HG03460 (cell line): ENCODE measurements around the gene MARS1.
"Not testable (repeated sequence)": the region's sequence is repeated elsewhere in the genome, so short reads cannot be mapped to it uniquely, and the experiment has no call there.

ENCODE experiments used
- ATAC-seq: cut with Tn5 transposase; IDR thresholded peaks from one replicate; pipeline ENCODE4 v1.9.1; 2021; ENCODE audit not compliant: unreplicated experiment

MARS1 gene

DNA sequence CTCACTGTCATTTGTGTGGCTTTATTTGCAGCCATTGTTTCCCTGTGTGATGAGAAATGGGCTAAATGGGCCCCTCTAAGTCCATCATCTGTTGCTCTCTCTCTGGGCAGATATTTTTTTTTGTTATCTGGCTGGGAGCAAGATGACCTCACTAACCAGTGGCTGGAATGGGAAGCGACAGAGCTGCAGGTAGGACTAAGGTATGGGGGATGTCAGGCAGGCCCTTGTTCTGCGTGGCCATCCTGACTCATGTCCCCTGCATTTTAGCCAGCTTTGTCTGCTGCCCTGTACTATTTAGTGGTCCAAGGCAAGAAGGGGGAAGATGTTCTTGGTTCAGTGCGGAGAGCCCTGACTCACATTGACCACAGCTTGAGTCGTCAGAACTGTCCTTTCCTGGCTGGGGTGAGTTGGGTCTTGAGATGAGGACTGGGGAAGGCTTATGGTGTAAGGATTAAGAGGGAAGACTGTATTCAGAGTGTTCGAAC lies 1.3 kb downstream of the MARS1 start:
- no peak for ATAC-seq

DNA sequence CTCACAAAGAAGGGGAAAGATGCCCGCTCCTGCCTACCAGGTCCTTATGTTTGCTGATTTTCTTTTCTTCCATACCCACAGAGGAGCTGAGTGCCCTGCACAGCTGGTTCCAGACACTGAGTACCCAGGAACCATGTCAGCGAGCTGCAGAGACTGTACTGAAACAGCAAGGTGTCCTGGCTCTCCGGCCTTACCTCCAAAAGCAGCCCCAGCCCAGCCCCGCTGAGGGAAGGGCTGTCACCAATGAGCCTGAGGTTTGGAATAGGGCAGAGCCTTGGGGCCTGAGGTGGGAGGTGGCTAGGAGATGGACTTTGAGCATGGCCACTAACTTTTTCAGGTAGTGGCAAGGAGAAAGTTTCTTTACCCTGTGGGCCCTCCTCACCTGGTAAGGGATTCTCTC lies 2.3 kb downstream of the MARS1 start:
- ATAC-seq, result no peak

DNA sequence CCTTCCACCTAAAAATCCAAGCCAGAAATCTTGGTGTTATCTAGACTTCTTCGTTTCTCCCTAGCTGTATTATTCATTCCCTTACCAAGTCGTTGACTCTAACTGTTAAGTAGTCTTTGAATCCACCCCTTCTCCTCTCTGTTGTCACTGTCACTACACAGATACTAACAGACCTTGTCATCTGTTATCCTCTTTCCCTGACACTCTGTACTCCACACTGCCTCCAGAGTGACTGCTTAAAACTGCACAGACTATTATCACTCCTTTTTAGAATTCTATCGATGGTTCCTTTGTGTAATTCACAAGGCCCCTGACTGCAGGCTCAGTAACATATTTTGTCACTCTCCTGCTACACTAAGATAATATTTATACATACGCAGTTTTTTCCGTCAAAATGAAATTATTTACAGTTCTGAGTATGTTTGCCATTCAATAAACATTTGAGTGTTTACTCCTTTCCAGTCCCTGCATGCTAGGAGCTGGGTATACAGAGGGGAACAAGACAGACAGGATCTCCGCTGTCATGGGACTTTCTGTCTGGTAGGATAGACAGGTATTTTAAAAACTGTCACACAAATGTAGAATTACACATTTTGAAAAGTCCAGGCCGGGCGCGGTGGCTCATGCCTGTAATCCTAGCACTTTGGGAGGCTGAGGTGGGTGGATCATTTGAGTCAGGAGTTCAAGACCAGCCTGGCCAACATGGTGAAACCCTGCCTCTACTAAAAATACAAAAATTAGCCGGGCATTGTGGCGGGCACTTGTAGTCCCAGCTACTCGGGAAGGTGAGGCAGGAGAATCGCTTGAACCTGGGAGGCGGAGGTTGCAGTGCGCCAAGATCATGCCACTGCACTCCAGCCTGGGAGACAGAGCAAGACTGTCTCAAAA lies 3.8 kb downstream of the MARS1 start:
- no peak for ATAC-seq

DNA sequence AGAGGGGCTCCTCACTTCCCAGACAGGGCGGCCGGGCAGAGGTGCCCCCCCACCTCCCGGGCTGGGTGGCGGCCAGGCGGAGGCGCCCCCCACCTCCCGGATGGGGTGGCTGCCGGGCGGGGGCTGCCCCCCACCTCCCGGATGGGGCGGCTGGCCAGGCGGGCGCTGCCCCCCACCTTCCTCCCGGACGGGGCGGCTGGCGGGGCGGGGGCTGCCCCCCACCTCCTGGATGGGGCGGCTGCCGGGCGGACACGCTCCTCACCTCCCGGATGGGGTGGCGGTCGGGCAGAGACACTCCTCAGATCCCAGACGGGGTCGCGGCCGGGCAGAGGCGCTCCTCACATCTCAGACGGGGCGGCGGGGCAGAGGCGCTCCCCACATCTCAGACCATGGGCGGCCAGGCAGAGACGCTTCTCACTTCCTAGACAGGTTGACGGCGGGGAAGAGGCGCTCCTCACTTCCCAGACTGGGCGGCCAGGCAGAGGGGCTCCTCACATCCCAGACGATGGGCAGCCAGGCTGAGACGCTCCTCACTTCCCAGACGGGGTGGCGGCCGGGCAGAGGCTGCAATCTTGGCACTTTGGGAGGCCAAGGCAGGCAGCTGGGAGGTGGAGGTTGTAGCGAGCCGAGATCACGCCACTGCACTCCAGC lies 7.3 kb downstream of the MARS1 start:
- not testable (repeated sequence) for ATAC-seq

GRCh38 chr12:57496822-57497221 lies 9.0 kb downstream of the MARS1 start:
- no peak for ATAC-seq

DNA sequence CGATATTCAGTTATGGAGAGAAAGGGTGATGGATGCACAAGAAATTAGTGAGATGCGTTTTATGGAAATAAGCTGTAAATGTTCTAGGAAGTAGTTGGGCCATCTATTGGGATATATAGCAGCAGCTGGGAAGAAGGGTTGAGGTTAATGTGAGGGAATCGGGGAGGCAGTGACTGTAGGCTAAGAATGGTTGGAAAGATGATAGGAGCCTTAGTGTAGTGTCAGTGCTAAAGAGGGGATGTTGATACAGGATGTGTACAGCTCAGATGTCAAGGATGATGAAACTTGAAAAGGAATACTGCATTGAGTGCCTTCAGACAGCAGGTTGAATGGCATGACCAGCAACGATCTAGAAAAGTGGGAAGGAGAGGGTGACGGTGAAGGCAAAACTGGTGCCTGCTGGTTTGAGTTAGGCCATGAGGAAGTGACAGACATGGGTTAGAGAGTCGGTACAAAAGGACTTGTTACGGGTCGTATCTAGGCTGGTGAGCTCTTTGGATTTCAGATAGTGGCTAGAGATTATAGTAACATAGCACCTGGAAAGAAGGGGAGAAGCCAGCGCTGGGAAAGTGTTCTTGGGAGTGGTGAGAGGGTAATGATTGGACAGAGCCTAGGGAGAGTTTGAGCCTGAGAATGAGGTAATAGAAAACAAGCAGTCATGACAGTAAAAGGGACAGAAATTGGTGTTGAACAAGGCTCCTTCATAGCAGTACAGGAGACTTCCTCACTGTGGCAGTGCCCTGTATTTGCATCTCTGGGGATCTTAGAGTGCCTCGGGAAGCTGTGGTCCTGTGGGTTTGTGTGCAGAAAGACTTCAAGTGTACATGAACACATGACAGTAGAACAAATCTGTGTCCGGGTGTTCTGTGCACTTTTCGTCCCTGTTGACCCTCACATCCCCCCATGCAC lies 9.6 kb downstream of the MARS1 start:
- ATAC-seq, result no peak

- no peak for ATAC-seq
Observed at GRCh38 chr12:57498132-57498502, 10.2 kb downstream of the MARS1 start.

DNA sequence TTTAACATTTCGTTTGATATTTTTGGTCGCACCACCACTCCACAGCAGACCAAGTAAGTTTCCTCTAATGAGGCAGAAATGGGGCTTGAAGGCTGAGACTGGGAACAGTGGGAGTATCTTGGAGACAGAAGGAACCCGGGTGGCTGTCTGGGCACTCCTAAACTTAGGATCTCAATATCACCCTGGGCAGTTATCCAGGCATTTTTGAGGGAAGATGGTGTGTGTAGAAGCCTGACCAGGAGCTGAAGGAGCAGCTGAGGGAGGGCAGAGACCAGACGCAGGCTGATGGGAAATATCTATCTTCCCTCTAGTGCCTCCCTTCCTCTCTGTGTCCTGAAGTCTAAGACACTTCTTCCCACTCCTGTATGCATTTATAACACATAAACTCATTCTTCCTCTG lies 10.7 kb downstream of the MARS1 start:
- ATAC-seq, result no peak

GRCh38 chr12:57500213-57500612 lies 12.3 kb downstream of the MARS1 start:
- ATAC-seq, result no peak

- not testable (repeated sequence) for ATAC-seq
Observed at GRCh38 chr12:57502311-57502969, 14.6 kb downstream of the MARS1 start.

DNA sequence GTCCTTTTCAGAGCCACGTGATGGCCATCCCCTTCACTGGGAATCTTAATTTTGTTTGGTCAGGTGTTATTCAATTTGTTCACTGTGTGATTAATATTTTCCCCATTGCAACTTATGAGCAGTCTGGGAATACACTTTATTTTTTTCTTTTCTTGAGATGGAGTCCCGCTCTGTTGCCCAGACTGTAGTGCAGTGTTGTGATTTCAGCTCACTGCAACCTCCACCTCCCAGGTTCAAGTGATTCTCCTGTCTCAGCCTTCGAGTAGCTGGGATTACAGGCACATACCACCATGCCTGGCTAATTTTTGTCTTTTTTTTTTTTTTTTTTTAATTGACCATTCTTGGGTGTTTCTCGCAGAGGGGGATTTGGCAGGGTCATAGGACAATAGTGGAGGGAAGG lies 18.7 kb downstream of the MARS1 start:
- ATAC-seq, result not testable (repeated sequence)

GRCh38 chr12:57507796-57508195 lies 19.9 kb downstream of the MARS1 start:
- ATAC-seq, result not testable (repeated sequence)

DNA sequence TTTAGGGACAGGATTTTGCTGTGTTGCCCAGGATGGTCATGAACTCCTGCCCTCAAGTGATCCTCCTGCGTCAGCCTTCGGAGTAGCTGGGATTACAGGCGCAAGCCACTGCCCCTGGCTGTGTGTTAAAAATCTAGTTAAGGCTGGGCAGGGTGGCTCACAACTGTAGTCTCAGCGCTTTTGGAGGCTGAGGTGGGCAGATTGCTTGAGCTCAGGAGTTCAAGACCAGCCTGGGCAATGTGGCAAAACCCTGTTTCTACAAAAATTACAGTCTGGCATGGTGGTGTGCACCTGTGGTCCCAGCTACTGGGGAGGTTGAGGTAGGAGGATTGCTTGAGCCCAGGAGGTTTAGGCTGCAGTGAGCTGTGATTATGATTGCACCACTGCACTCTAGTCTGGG lies 23.3 kb downstream of the MARS1 start:
- no peak for ATAC-seq

DNA sequence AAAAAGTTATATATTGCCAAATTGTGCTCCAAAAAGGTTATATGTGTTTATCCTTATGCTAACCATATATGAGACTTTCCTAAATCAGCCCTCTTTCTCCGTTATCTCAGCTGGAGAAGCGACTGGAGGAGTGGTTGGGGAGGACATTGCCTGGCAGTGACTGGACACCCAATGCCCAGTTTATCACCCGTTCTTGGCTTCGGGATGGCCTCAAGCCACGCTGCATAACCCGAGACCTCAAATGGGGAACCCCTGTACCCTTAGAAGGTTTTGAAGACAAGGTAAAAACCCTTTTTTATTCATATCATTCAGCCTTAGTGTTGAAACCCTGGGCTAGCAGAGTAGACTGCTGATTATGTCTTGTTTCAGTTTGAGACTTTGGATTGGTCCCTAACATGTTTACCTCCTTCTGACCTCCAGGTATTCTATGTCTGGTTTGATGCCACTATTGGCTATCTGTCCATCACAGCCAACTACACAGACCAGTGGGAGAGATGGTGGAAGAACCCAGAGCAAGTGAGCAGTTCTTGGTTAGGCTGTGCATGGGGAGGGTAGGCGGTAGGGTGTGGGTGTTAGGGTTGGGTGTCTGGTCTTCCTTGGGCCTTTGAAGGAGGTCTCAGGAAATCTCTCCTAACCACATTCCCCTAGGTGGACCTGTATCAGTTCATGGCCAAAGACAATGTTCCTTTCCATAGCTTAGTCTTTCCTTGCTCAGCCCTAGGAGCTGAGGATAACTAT lies 23.9 kb downstream of the MARS1 start:
- no peak for ATAC-seq

DNA sequence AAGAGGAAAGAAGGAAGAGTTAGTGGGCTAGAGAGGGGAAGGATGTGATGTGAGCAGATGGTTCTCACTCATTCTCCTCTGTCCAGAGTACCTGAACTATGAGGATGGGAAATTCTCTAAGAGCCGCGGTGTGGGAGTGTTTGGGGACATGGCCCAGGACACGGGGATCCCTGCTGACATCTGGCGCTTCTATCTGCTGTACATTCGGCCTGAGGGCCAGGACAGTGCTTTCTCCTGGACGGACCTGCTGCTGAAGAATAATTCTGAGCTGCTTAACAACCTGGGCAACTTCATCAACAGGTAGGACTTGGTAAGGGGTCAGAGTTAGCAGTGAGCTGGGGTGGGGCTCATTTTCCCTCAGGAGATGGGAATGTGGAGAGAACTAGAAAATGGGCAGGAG lies 24.8 kb downstream of the MARS1 start:
- ATAC-seq, result no peak

DNA sequence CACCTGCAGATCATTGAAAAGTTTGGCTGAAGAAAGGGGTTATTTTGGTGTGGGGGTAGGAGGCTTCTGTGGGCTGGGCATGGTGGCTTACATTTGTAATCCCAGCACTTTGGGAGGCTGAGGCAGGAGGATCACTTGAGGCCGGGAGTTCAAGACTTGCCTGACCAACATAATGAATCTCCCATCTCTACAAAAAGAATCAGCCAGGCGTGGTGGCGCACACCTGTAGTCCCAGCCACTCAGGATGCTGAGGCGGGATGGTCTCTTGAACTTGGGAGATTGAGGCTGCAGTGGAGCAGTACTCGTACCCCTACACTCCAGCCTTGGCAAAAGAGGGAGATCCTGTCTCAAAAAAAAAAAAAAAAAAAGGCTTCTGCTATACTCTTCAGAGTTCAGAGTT lies 25.4 kb downstream of the MARS1 start:
- ATAC-seq, result no peak

- ATAC-seq, result not testable (repeated sequence)
Observed at GRCh38 chr12:57513677-57514076, 25.8 kb downstream of the MARS1 start.

DNA sequence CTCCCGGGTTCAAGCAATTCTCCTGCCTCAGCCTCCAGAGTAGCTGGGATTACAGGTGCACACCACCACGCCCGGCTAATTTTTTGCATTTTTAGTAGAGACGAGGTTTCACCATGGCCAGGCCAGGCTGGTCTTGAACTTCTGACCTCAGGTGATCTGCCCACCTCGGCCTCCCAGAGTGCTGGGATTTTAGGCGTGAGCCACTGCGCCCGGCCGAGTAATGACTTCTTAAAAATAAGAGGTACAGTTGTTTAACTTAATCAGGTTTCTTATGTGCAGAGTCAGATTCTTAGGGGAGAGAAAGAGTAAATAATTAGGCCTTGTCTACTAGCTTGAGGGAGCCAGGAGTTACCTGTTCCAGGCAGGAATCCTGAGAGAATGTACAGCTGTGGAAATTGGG lies 26.4 kb downstream of the MARS1 start:
- not testable (repeated sequence) for ATAC-seq

DNA sequence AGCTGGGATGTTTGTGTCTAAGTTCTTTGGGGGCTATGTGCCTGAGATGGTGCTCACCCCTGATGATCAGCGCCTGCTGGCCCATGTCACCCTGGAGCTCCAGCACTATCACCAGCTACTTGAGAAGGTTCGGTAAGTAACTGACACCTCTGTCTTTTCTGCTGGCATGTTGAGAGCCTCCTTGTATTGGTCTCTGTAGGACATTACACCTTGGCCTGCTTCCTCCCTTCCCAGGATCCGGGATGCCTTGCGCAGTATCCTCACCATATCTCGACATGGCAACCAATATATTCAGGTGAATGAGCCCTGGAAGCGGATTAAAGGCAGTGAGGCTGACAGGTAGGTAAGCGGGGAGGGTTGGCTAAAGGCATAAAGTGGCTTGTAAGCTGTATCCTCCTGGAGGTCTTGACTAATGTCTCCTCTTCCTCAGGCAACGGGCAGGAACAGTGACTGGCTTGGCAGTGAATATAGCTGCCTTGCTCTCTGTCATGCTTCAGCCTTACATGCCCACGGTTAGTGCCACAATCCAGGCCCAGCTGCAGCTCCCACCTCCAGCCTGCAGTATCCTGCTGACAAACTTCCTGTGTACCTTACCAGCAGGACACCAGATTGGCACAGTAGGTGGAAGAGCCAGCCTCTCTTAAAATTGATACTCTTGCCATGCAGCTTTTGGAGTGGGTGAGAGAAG lies 27.0 kb downstream of the MARS1 start:
- no peak for ATAC-seq
